HCT116 (cell line): ENCODE measurements around the gene ACTN1. TPM values are rescaled to one million over a fixed set of nuclear protein-coding genes. Genes with fewer than 3 reads are reported as not detected.

Source experiments
- ATAC-seq: fragments of 200-7000 bp; cut with Tn5 transposase; 2 replicates; pipeline ENCODE4 v1.9.1; 2020; ENCODE audit warnings: mild to moderate bottlenecking, moderate library complexity
- BruUV-seq: library from RNA; stranded (reverse); fragments of 400-500 nt; replicated peaks from 2 replicates; lab custom pipeline; 2021; lab: Mats Ljungman, UMichigan
- CTCF ChIA-PET: fragments of 300-600 bp; sonication (Branson Sonifier 250); formaldehyde crosslinking; loops from one replicate; lab custom pipeline; 2021; ENCODE audit warnings: antibody characterized with exemption; lab: Charles Lee
- POLR2A ChIA-PET: fragments of 300-600, 350-600 bp; sonication (Branson Sonifier 250); formaldehyde crosslinking; loops from one replicate; lab custom pipeline; 2021; ENCODE audit warnings: antibody characterized with exemption; lab: Charles Lee
- RAD21 ChIA-PET, 2 experiments: fragments of 300-600 bp; sonication (Branson Sonifier 250); formaldehyde crosslinking; loops; one replicate each; lab custom pipeline; 2023; ENCODE audit warnings: low total read pairs in 2 of 2; ENCODE audit not compliant: uncharacterized antibody in 2 of 2, unreplicated experiment in 2 of 2, low non-redundant PET in 1 of 2; lab: Charles Lee
- DNase-seq: peaks from one replicate; pipeline ENCODE4 v3.0.0-alpha.2; 2010; ENCODE audit warnings: low read depth, low spot score
- H2AFZ ChIP-seq: fragments of 200-600 bp; shearing (Covaris generic), sonication (generic); 2 replicates; pipeline ENCODE4 v1.6.1; 2017; ENCODE audit warnings: low read depth, mixed run types, mixed read lengths, antibody characterized with exemption, low read length; ENCODE audit not compliant: poor library complexity, severe bottlenecking
- H3K27ac ChIP-seq: 2 replicates; pipeline ENCODE4 v1.5.1; 2012; ENCODE audit warnings: low read depth, low read length
- H3K27me3 ChIP-seq: fragments of 200-600 bp; sonication (generic); 2 replicates; pipeline ENCODE4 v1.6.1; 2016; ENCODE audit warnings: mixed run types, low read length, mixed read lengths; ENCODE audit not compliant: insufficient read depth
- H3K36me3 ChIP-seq, 2 experiments: fragments of 200-500 bp in 1 of 2; fragments of 200-600 bp in 1 of 2; sonication (Bioruptor generic) in 1 of 2; sonication (generic) in 1 of 2; 2 replicates each; pipeline versions ENCODE4 v1.5.1 to v1.6.1; 2014 to 2016; ENCODE audit warnings: low read length in 2 of 2, inconsistent platforms in 1 of 2, mixed read lengths in 1 of 2, mixed run types in 1 of 2; ENCODE audit not compliant: insufficient read depth in 2 of 2, control insufficient read depth in 1 of 2
- H3K4me1 ChIP-seq, 2 experiments: fragments of 200-600 bp in 1 of 2; sonication (generic) in 1 of 2; 2 replicates each; pipeline versions ENCODE4 v1.5.1 to v1.6.1; 2012 to 2017; ENCODE audit warnings: low read length in 2 of 2, inconsistent platforms in 1 of 2, mild to moderate bottlenecking in 1 of 2, mixed read lengths in 1 of 2, mixed run types in 1 of 2, moderate library complexity in 1 of 2; ENCODE audit not compliant: insufficient read depth in 2 of 2, control insufficient read depth in 1 of 2
- H3K4me2 ChIP-seq: fragments of 200-600 bp; sonication (generic); 2 replicates; pipeline ENCODE4 v1.6.1; 2017; ENCODE audit warnings: mixed run types, low read length, mixed read lengths
- H3K4me3 ChIP-seq, 2 experiments: fragments of 200-600 bp in 1 of 2; sonication (generic) in 1 of 2; replicated peaks in 1 of 2; 2 replicates each; pipeline ENCODE4 v1.5.1; 2011 to 2016; ENCODE audit warnings: low read length in 2 of 2, control low read depth in 1 of 2, low read depth in 1 of 2, mild to moderate bottlenecking in 1 of 2, mixed read lengths in 1 of 2, mixed run types in 1 of 2
- H3K79me2 ChIP-seq: fragments of 200-600 bp; sonication (generic); 2 replicates; pipeline ENCODE4 v1.6.1; 2017; ENCODE audit warnings: mild to moderate bottlenecking, mixed run types, low read length, moderate library complexity, mixed read lengths; ENCODE audit not compliant: insufficient read depth
- H3K9ac ChIP-seq: fragments of 200-600 bp; sonication (generic); 2 replicates; pipeline ENCODE4 v1.6.1; 2016; ENCODE audit warnings: low read length, mixed read lengths
- H3K9me2 ChIP-seq: fragments of 200-600 bp; sonication (generic), shearing (Covaris generic); 2 replicates; pipeline ENCODE4 v1.6.1; 2017; ENCODE audit warnings: mixed run types, mild to moderate bottlenecking, moderate library complexity; ENCODE audit not compliant: insufficient read depth
- H3K9me3 ChIP-seq, 2 experiments: fragments of 200-500 bp in 1 of 2; fragments of 200-600 bp in 1 of 2; sonication (Bioruptor generic) in 1 of 2; sonication (generic) in 1 of 2; 2 replicates each; pipeline ENCODE4 v1.6.1; 2014 to 2017; ENCODE audit warnings: low read length in 2 of 2, mixed read lengths in 2 of 2, inconsistent platforms in 1 of 2, low read depth in 1 of 2, mild to moderate bottlenecking in 1 of 2, mixed run types in 1 of 2, moderate library complexity in 1 of 2; ENCODE audit not compliant: control insufficient read depth in 1 of 2, insufficient read depth in 1 of 2
- H4K20me1 ChIP-seq: fragments of 200-600 bp; sonication (generic), shearing (Covaris generic); 2 replicates; pipeline ENCODE4 v1.6.1; 2017; ENCODE audit warnings: mixed run types, mild to moderate bottlenecking, moderate library complexity; ENCODE audit not compliant: insufficient read depth
- CBX3 ChIP-seq: IDR thresholded peaks from 2 replicates; pipeline ENCODE4 v1.6.1; 2012; ENCODE audit warnings: low read depth
- CEBPB ChIP-seq: IDR thresholded peaks from 2 replicates; pipeline ENCODE4 v1.6.1; 2012; ENCODE audit warnings: low read depth
- CTCF ChIP-seq, 3 experiments: fragments of 200-600 bp in 1 of 3; sonication (generic) in 1 of 3; IDR thresholded peaks in 2 of 3; conservative IDR thresholded peaks in 1 of 3; 2 replicates each; pipeline ENCODE4 v1.5.1; 2012 to 2017; ENCODE audit warnings: low read depth in 2 of 3, low read length in 2 of 3, antibody characterized with exemption in 1 of 3, borderline replicate concordance in 1 of 3, control low read depth in 1 of 3, mild to moderate bottlenecking in 1 of 3, mixed read lengths in 1 of 3, mixed run types in 1 of 3, moderate library complexity in 1 of 3; ENCODE audit not compliant: insufficient read depth in 1 of 3
- EGR1 ChIP-seq: IDR thresholded peaks from 2 replicates; pipeline ENCODE4 v1.6.1; 2012; ENCODE audit warnings: low read depth
- ELF1 ChIP-seq: IDR thresholded peaks from 2 replicates; pipeline ENCODE4 v1.6.1; 2012; ENCODE audit warnings: low read depth, borderline replicate concordance
- EZH2 ChIP-seq: fragments of 200-600 bp; sonication (generic); IDR thresholded peaks from 2 replicates; pipeline ENCODE4 v1.6.1; 2017; ENCODE audit warnings: antibody characterized with exemption, mixed run types
- EZH2phosphoT487 ChIP-seq: fragments of 200-600 bp; IDR thresholded peaks from 2 replicates; pipeline ENCODE4 v1.6.1; 2018; ENCODE audit warnings: antibody characterized with exemption, borderline replicate concordance
- JUND ChIP-seq: IDR thresholded peaks from 2 replicates; pipeline ENCODE4 v1.6.1; 2012
- MAX ChIP-seq: IDR thresholded peaks from 2 replicates; pipeline ENCODE4 v1.6.1; 2012
- POLR2A ChIP-seq: IDR thresholded peaks from 2 replicates; pipeline ENCODE4 v1.7.0; 2011; ENCODE audit warnings: borderline replicate concordance; ENCODE audit not compliant: insufficient read depth, insufficient read length; ENCODE audit errors: extremely low read depth
- POLR2AphosphoS5 ChIP-seq: IDR thresholded peaks from 2 replicates; pipeline ENCODE4 v1.6.1; 2011; ENCODE audit warnings: mild to moderate bottlenecking, low read depth, low read length, moderate library complexity
- RAD21 ChIP-seq: IDR thresholded peaks from 2 replicates; pipeline ENCODE4 v1.6.1; 2012; ENCODE audit warnings: low read depth, mild to moderate bottlenecking
- REST ChIP-seq: IDR thresholded peaks from 2 replicates; pipeline ENCODE4 v1.6.1; 2012; ENCODE audit warnings: low read depth
- SRF ChIP-seq: IDR thresholded peaks from 2 replicates; pipeline ENCODE4 v1.6.1; 2012; ENCODE audit warnings: low read depth
- TCF7L2 ChIP-seq: IDR thresholded peaks from 2 replicates; pipeline ENCODE4 v1.7.0; 2011; ENCODE audit warnings: borderline replicate concordance, inconsistent platforms; ENCODE audit not compliant: insufficient read depth, insufficient read length; ENCODE audit errors: extremely low read depth
- YY1 ChIP-seq: IDR thresholded peaks from 2 replicates; pipeline ENCODE4 v1.6.1; 2011; ENCODE audit warnings: low read length, low read depth, moderate library complexity, mild to moderate bottlenecking; ENCODE audit not compliant: insufficient replicate concordance; ENCODE audit errors: extremely low read depth
- ZBTB33 ChIP-seq: IDR thresholded peaks from 2 replicates; pipeline ENCODE4 v1.6.1; 2011; ENCODE audit warnings: mild to moderate bottlenecking, low read length, moderate library complexity; ENCODE audit not compliant: insufficient replicate concordance; ENCODE audit errors: extremely low read depth
- ZFX ChIP-seq: fragments of 450-650 bp; IDR thresholded peaks from 2 replicates; pipeline ENCODE4 v1.6.1; 2017
- ZNF274 ChIP-seq: fragments of 200-500 bp; sonication (Bioruptor generic); IDR thresholded peaks from 2 replicates; pipeline ENCODE4 v1.6.1; 2014; ENCODE audit warnings: mild to moderate bottlenecking, low read depth, low read length, inconsistent platforms
- intact Hi-C: fragments of 100-400 bp; cut with micrococcal nuclease; formaldehyde crosslinking; loops from 2 replicates; pipeline ENCODE4 v1.10.0; 2022
- total RNA-seq: library from RNA; stranded (reverse); gene quantifications from one replicate; pipeline ENCODE4 v1.2.1, GENCODE V29; 2021; ENCODE audit not compliant: unreplicated experiment

The ACTN1 gene
- total RNA-seq, 1 experiment from 2014 or later, result 123 TPM

- TF ChIP-seq CBX3, result no peak
- TF ChIP-seq RAD21, result no peak
- TF ChIP-seq SRF, result no peak
- no peak for TF ChIP-seq JUND
- no peak for TF ChIP-seq ZBTB33
- TF ChIP-seq ZNF274, result no peak
- TF ChIP-seq EZH2phosphoT487, result no peak
- no peak for TF ChIP-seq EGR1
- no peak for TF ChIP-seq POLR2A
These were observed 8.4 kb downstream of the ACTN1 start (continued) for GRCh38 chr14:68970736-68971135.

GRCh38 chr14:68970038-68970612 lies 9.0 kb downstream of the ACTN1 start:
- Histone ChIP-seq H3K79me2 (peaks cover 98% of the 10 kb centered on the region), H3K4me2 (no peak overlapping the region), H4K20me1 (0 out of 2 replicates have a peak, but pooled peaks cover 4% of the 10 kb centered on the region), H3K27ac (no peak overlapping the region), H3K9me2 (no peaks in the 10 kb centered on the region), H3K9ac (no peak overlapping the region), H3K36me3 (peaks cover 4 to 17% of the 10 kb centered on the region in 2 experiments; a peak in 3 of 4 replicates), H3K27me3 (no peaks in the 10 kb centered on the region), H3K4me3 (no peak overlapping the region), H3K4me1 (peaks cover 23% of the 10 kb centered on the region in 2 experiments), H2AFZ (no peak overlapping the region), H3K9me3 (no peaks in the 10 kb centered on the region)
- no peak for ATAC-seq
- ChIA-PET RAD21 (interaction anchor here in 1 of 2 experiments (0.5 kb wide), 1 partner anchor 47 kb away, joined by 3 read pairs; no protein-coding TSS in a partner anchor), POLR2A (no interaction called here), CTCF (no interaction called here)
- no peak for DNase-seq
- intact Hi-C loops, result no loop called here
- BruUV-seq, result no TSS peak
- no peak for TF ChIP-seq CEBPB
- no peak for TF ChIP-seq ZFX
- no peak for TF ChIP-seq ELF1
- no peak for TF ChIP-seq EZH2
- TF ChIP-seq REST, result no peak
- TF ChIP-seq CTCF (IDR thresholded peaks at IDR 0.05 in 2 of 3, conservative IDR thresholded peaks at IDR 0.05 in 1 of 3; ENCODE audit: borderline replicate concordance in 1 of 3, insufficient read depth in 1 of 3, low read depth in 2 of 3, low read length in 2 of 3), result no peak
- no peak for TF ChIP-seq YY1
- no peak for TF ChIP-seq TCF7L2
- TF ChIP-seq SRF, result no peak
- no peak for TF ChIP-seq EZH2phosphoT487
- no peak for TF ChIP-seq MAX
- TF ChIP-seq CBX3, result no peak
- TF ChIP-seq POLR2AphosphoS5, result no peak
